AG04450 (cell line): Measurements from ENCODE around the gene FRS3. TPM values are rescaled to one million over a fixed set of nuclear protein-coding genes. Genes with fewer than 3 reads are reported as not detected.

ENCODE experiments used
- CTCF ChIA-PET: fragments of 300-600, 350-600 bp; formaldehyde crosslinking; extraction: SDS; loops from one replicate; lab custom pipeline; 2022; ENCODE audit warnings: antibody characterized with exemption, inconsistent platforms; lab: Charles Lee
- POLR2A ChIA-PET: fragments of 350-600 bp; formaldehyde crosslinking; extraction: SDS; loops from one replicate; lab custom pipeline; 2021; ENCODE audit warnings: antibody characterized with exemption, inconsistent platforms; lab: Yijun Ruan, JAX
- DNase-seq: peaks from one replicate; pipeline ENCODE4 v3.0.0-alpha.2; 2011; ENCODE audit warnings: low read depth, low spot score
- H3K27ac ChIP-seq: one replicate; pipeline ENCODE4 v1.5.1; 2012; ENCODE audit warnings: low read depth, low read length, control low read depth
- H3K27me3 ChIP-seq: one replicate; pipeline ENCODE4 v1.6.0; 2012; ENCODE audit warnings: low read length; ENCODE audit not compliant: control insufficient read depth, insufficient read depth
- H3K4me3 ChIP-seq: 2 replicates; pipeline ENCODE4 v1.5.1; 2011; ENCODE audit warnings: mild to moderate bottlenecking, low read depth, low read length, control low read depth
- H3K9me3 ChIP-seq: 2 replicates; pipeline ENCODE4 v1.5.1; 2012; ENCODE audit warnings: low read length; ENCODE audit not compliant: control insufficient read depth, insufficient read depth
- polyA plus RNA-seq: library from polyadenylated mRNA; depleted of rRNA; stranded (reverse); fragments of >200 nt; gene quantifications from 2 replicates; pipeline ENCODE4 v1.2.3, GENCODE V29; 2011
- TF ChIP-seq, protein P1 (sequence below): IDR thresholded peaks from 2 replicates; pipeline ENCODE4 v1.5.1; 2011; ENCODE audit warnings: low read depth, low read length, control low read depth, inconsistent platforms

FRS3 gene
- polyA plus RNA-seq, 1 experiment = 2.2 TPM

GRCh38 chr6:41758641-41759035, 21.1 kb downstream of the FRS3 start:
- Histone ChIP-seq H3K27ac (no peak overlapping the region), H3K9me3 (no peaks in the 10 kb centered on the region), H3K27me3 (peaks cover 23% of the 10 kb centered on the region), H3K4me3 (no peak overlapping the region)
- ChIA-PET CTCF (no interaction called here), POLR2A (no interaction called here)
- TF ChIP-seq, protein P1, sequence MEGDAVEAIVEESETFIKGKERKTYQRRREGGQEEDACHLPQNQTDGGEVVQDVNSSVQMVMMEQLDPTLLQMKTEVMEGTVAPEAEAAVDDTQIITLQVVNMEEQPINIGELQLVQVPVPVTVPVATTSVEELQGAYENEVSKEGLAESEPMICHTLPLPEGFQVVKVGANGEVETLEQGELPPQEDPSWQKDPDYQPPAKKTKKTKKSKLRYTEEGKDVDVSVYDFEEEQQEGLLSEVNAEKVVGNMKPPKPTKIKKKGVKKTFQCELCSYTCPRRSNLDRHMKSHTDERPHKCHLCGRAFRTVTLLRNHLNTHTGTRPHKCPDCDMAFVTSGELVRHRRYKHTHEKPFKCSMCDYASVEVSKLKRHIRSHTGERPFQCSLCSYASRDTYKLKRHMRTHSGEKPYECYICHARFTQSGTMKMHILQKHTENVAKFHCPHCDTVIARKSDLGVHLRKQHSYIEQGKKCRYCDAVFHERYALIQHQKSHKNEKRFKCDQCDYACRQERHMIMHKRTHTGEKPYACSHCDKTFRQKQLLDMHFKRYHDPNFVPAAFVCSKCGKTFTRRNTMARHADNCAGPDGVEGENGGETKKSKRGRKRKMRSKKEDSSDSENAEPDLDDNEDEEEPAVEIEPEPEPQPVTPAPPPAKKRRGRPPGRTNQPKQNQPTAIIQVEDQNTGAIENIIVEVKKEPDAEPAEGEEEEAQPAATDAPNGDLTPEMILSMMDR = no peak
- DNase-seq = no peak

- TF ChIP-seq, protein P1 = no peak
- Histone ChIP-seq H3K27me3 (peaks cover 24% of the 10 kb centered on the region), H3K27ac (no peak overlapping the region), H3K9me3 (no peaks in the 10 kb centered on the region), H3K4me3 (no peak overlapping the region)
- ChIA-PET POLR2A (no interaction called here), CTCF (no interaction called here)
- no peak for DNase-seq
Measured at GRCh38 chr6:41757931-41758640, 21.6 kb downstream of the FRS3 start.

- CTCF ChIA-PET = no interaction called here
- POLR2A ChIA-PET = no interaction called here
- TF ChIP-seq, protein P1 = no peak
Measured at GRCh38 chr6:41757271-41757670, 22.4 kb downstream of the FRS3 start.

DNA sequence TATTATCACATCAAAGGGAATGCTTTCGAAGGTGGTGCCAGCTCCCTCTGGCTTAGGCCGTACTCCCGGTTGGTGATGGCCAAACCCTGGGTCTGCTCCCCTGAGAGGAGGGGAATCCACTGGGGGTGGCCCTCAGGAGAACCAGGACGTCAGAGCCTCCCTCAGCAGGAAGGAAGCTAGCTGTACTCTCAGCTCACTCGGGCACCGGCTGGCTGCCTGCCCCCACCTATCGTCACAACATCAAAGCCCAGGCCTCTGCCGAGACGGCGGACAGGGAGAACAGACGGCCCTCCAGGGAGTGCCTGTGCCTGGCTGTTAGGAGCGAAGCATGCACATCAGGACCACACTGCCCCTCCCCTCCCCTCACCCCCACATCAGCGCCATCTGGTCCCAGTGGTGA, 23.3 kb downstream of the FRS3 start:
- no peak for DNase-seq
- TF ChIP-seq, protein P1 = no peak
- Histone ChIP-seq H3K27me3 (peaks cover 25% of the 10 kb centered on the region), H3K27ac (no peak overlapping the region), H3K9me3 (no peaks in the 10 kb centered on the region), H3K4me3 (no peak overlapping the region)
- ChIA-PET POLR2A (no interaction called here), CTCF (interaction anchor here (0.8 kb wide), 1 partner anchor 73 kb away, joined by 3 read pairs; no protein-coding TSS in a partner anchor)

More at GRCh38 chr6:41757271-41757670, 22.4 kb downstream of the FRS3 start:
- DNase-seq = no peak
- H3K27me3 ChIP-seq = peaks cover 25% of the 10 kb centered on the region
- no peak overlapping the region for H3K4me3 ChIP-seq
- H3K27ac ChIP-seq = no peak overlapping the region
- no peaks in the 10 kb centered on the region for H3K9me3 ChIP-seq

DNA sequence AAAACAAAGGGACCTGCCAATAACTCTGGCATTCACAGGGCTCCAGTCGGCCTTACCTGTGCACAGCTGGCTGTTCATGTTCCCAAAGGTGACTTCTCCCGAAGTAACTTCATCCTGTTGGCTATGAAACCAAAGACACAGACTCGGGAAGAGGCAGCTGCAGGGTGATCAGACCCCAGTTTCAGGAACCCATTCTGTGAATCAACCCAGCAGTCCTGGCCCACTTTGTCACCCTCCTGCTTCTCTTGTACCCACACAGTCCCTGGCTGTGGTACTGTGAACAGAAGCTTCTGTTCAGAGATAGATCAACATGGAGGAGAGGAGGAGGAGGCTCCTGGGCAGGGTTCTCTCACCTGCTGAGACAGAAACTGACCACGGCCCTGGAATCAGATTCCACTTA, 23.8 kb downstream of the FRS3 start:
- H3K9me3 ChIP-seq = no peaks in the 10 kb centered on the region
- no peak for DNase-seq
- no peak overlapping the region for H3K4me3 ChIP-seq
- no peak overlapping the region for H3K27ac ChIP-seq
- CTCF ChIA-PET = interaction anchor here (0.8 kb wide), 1 partner anchor 72 kb away, joined by 3 read pairs; no protein-coding TSS in a partner anchor
- TF ChIP-seq, protein P1 = no peak
- POLR2A ChIA-PET = no interaction called here
- H3K27me3 ChIP-seq = peaks cover 29% of the 10 kb centered on the region
